Adrenal gland (tissue), 5 donors: ENCODE data around the gene JAZF1.

Experiments used
- POLR2A ChIP-seq, 2 donors: fragments of 450-650 bp; IDR thresholded peaks; one replicate each; pipeline ENCODE4 v1.6.1; 2017; ENCODE audit warnings: antibody characterized with exemption in 2 of 2, mild to moderate bottlenecking in 2 of 2, moderate library complexity in 1 of 2
- TF ChIP-seq, protein P1 (sequence below), 6 experiments: fragments of 450-650 bp in 4 of 6; fragments of 200-600 bp in 2 of 6; sonication (generic) in 1 of 6; IDR thresholded peaks; 1 replicate in 5 of 6; 2 replicates in 1 of 6; pipeline versions ENCODE4 v1.5.1 to v1.8.0; 2016 to 2021; ENCODE audit warnings: antibody characterized with exemption in 6 of 6, mild to moderate bottlenecking in 2 of 6, moderate library complexity in 1 of 6
- donor health status: DM: no; HTN: no; CAD: no.

GRCh38 chr7:28091190-28091589 lies 89.4 kb downstream of the JAZF1 start:
- TF ChIP-seq, protein P1, sequence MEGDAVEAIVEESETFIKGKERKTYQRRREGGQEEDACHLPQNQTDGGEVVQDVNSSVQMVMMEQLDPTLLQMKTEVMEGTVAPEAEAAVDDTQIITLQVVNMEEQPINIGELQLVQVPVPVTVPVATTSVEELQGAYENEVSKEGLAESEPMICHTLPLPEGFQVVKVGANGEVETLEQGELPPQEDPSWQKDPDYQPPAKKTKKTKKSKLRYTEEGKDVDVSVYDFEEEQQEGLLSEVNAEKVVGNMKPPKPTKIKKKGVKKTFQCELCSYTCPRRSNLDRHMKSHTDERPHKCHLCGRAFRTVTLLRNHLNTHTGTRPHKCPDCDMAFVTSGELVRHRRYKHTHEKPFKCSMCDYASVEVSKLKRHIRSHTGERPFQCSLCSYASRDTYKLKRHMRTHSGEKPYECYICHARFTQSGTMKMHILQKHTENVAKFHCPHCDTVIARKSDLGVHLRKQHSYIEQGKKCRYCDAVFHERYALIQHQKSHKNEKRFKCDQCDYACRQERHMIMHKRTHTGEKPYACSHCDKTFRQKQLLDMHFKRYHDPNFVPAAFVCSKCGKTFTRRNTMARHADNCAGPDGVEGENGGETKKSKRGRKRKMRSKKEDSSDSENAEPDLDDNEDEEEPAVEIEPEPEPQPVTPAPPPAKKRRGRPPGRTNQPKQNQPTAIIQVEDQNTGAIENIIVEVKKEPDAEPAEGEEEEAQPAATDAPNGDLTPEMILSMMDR (IDR thresholded peaks at IDR 0.05), result no peak
- TF ChIP-seq POLR2A (IDR thresholded peaks at IDR 0.05), result no peak
